GM21717 (cell line): Measurements from ENCODE around the gene RRP12.
"Not testable (repeated sequence)": the region's sequence is repeated elsewhere in the genome, so short reads cannot be mapped to it uniquely, and the experiment has no call there.

Experiments
- ATAC-seq: cut with Tn5 transposase; IDR thresholded peaks from one replicate; pipeline ENCODE4 v1.9.1; 2021; ENCODE audit warnings: mild to moderate bottlenecking, moderate library complexity; ENCODE audit not compliant: unreplicated experiment

The RRP12 gene

DNA sequence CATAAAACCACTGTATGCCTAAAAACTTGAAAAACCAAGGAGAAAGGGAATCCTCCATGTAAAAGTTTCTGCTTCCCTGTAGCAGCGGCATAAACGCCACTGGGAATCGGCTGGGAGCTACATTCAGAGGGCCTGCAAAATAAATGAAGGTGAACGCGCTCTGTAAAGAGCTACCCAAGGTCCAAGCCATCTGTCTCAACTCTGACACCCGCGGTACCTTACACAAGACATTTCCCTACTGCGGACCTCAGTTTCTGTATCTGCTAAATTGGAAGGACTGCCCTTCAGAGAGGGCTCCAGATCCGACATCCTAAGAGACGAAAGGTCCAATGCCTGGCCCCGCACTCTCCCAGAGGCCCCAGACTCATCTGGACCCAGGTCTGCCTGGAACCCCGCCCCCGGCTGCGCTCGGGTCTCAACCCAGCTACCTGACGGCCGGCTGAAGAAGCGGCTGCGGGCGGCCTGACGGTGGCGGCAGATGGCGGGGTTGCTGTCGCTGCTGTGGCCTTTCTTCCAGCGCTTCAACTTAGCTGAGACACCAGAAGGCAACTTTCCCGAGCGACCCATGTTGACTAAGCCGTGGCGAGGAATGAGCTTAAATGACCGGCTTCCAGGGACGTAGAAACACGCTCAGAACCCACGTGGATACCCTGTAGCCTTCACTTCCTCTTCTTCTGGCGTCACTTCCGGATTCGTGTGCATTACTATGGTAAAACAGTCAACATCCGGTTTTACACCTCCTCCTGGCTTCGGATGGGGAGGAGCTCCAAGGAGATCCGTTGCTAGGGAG lies at the start of gene RRP12:
RRP12 (minus strand) TSS at position 676 of the 790 bp plus-strand sequence; CDS start at position 567, 109 bp downstream.
- ATAC-seq: peak; percentile 95

DNA sequence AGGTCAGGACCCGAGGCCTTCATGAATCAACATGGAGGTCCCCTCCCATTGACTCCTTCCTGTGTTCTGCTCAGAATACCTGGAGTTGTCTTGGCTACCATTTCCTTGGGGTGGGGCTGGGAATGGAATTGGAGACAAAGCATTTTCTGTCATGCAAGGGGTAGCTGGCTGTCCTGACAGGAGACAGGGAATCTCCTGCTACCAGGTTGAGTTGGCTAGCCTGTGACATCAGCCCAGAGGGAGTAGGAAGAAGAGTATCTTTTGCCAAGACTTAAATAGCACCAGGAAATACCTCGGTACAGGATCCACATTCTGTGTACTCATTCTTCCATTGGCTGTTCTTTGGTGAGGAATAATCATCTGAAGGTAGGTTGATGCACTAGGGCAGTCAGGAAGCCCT lies 49.7 kb upstream of the RRP12 start:
- no peak for ATAC-seq

DNA sequence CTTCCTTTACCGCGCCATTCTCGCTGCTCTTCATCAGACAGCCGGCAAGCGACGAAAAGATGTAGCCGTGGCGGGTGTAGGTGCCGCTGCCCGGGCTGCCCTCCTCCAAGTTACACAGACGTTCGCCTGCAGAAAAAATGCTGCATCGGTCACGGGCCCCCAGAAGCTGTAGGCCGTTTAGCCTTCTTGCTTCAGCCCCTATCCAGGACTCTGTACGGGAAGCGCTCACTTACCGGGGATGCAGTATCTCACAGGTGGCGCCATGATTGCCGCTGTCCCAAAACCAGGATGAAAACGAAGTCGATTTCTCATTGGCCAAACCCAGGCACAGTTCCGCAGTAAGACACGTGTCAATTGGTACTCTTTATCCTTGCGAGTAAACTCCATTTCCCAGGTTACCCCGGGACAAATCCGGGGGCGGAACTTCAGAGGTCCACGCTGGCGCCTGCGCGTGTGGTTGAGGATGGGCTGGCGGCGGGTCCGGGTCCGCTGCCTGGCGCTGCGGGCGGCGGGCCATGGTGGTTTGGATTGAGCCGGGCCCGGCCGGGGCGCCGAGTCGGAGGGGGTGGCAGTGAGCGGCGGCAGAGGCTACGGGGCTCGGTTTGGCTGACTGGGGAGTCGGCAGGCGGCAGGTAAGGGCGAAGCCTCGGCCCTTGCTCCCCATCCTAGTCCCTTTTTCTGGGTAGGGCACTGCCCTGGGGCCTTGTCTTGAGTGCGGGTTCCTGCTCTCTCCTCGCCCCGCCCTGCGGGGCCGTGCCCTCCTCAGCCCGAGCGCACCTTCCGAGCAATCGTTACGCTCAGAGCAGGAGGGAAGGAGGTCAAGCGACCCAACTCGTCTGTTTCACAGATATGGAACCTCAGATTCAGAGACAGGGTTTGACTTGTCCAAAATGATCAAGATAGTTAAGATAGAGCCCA lies 44.8 kb upstream of the RRP12 start, which contains the start of the genes EXOSC1 and ZDHHC16:
EXOSC1 (minus strand) TSS at position 285 of the 918 bp plus-strand sequence; CDS start at position 264, 21 bp downstream.
ZDHHC16 (plus strand) TSS at position 454 of the 918 bp plus-strand sequence. CDS start 5,501 bp downstream, outside the sequence.
- ATAC-seq: peak; percentile 93

GRCh38 chr10:97445357-97445721 lies 44.2 kb upstream of the RRP12 start:
- no peak for ATAC-seq

DNA sequence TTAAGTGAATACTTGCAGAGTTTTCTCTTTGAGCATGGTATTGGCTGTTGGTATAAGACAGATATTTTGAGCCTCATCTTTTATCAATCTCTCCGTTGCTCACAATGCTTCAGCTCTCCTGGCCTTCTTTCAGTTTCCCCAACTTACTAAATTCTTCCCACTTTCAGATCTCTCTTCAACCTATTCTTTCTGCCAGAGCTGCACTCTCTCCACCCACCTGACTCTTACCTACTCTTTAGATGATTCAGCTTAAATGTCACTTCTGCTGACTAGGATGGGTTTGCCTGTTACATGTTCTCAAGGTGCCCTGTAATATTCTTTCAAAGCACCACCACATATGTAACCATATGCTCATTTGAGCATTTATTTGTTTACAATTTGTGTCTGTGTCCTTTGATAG lies 43.1 kb upstream of the RRP12 start:
- no peak for ATAC-seq

DNA sequence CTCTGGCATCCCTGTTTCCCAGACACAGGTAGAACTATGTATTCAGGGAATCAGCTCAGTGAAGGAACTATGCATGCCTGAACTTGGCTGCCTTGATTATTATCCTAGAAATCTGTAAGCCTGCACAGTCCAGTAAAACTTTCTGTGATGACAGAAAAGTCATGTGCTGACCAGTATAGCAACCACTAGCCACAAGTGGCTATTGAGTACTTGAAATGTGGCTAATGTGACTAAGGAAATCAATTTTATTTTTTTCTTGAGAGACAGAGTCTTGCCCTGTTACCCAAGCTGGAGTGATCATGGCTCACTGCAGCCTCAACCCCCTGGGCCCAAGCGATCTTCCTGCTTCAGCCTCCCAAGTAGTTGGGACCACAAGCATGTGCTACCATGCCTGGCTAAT lies 41.1 kb upstream of the RRP12 start:
- ATAC-seq: no peak

DNA sequence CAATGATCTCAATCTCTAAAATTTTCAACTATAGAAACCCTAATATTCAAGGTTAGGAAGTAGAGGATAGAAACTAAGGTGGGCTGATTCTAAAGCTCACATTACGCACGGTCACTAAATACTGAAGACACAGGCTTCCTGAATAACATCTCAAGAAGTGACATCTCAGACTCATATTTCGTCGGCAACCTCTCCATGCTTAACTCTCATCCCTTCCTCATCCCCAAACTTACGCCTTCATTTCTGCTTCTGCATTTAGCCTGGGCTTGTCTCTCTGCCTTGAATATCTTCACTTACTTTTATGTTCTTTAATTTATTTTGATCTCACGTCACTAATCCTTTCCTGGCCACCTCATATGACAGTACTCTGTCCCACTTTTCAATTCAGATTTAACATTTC lies 34.1 kb upstream of the RRP12 start:
- no peak for ATAC-seq

GRCh38 chr10:97434557-97434956 lies 33.4 kb upstream of the RRP12 start:
- no peak for ATAC-seq

DNA sequence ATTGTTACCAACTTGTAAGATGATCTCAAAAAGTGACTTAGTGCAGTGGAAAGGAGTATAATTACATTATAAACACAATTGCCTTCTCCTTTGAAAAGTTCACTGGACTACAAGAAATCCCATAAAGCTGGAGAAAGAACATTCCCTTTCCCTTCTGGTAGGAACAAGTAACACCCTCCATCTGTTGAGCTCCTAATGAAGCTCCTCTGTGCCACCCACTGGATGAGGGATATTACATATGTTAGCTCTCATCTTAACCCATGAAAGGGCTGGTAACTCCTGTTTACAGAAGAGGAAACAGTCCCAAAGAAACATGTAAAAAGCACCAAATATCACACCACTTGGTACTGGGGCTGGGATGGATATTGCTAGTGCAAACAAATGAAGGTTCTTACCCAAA lies 32.9 kb upstream of the RRP12 start:
- ATAC-seq: no peak

GRCh38 chr10:97428572-97428981 lies 27.4 kb upstream of the RRP12 start:
- ATAC-seq: no peak

- no peak for ATAC-seq
Measured at GRCh38 chr10:97427571-97428179, 26.5 kb upstream of the RRP12 start.

DNA sequence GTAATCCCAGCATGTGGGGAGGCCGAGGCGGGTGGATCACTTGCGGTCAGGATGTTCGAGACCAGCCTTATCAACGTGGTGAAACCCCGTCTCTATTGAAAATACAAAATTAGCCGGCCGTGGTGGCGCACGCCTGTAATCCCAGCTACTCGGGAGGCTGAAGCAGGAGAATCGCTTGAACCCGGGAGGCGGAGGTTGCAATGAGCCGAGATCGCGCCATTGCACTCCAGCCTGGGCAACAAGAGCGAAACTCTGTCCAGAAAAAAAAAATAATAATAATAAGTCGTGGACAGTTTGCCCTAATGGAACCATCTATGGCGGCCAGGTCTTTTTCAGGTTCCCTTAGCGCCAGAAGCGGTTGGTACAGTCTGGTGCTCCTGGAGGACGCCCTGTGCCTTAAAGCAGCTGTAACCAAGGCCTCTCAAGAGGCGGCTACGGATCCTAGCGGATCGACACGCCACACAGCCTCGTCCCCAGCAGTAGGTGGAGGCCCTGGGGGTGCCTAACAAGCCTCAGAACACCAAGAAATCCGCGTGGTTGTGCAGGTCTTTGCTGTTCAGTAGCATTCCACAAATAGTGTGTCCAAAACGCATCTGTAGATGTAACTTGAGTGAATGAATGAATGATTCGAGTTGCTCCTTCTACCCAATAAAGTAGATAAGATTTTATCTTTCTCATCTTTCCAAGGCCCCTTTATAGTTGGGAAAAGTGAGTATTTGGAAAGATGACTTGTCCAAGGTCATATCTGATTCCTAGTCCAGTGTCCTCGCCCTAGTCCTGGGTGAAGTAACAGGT lies 25.8 kb upstream of the RRP12 start:
- no peak for ATAC-seq

DNA sequence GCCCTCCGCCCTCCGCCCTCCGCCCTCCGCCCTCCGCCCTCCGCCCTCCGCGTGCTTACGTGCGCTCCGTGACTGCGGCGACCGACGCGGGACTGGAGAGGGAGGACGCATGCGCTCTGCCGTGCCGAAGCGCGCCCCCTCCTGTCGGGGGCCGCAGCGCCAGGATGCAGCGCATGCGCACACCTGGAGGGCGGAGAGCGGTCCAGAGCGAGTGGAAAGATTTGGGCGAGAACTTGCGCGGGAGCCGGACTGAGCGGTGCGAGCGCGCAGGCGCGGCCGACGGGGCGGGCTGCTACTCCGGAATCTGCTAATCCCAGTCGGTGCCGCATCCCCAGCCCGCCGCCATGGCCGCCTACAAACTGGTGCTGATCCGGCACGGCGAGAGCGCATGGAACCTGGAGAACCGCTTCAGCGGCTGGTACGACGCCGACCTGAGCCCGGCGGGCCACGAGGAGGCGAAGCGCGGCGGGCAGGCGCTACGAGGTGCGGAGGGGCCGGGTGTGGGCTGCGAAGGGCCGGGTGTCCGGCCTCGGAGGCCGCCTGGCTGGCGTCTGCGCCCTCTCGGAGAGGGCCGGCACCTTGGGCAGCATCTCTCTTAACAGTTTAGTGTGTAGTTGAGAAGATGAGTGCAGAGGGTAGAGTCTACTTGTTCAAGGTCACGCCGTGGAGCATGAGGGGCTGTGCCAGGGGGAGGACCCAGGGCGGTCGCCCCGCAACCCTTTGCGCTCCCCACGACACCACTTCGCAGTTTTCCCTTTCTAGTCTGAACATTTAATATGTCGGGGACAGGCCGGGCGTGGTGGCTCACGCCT lies 25.0 kb upstream of the RRP12 start, which contains the start of gene PGAM1:
PGAM1 (plus strand) TSS at position 228 of the 812 bp plus-strand sequence; CDS start at position 345, 117 bp downstream.
- peak; percentile 75 for ATAC-seq

GRCh38 chr10:97423757-97424098 lies 22.6 kb upstream of the RRP12 start:
- not testable (repeated sequence) for ATAC-seq

DNA sequence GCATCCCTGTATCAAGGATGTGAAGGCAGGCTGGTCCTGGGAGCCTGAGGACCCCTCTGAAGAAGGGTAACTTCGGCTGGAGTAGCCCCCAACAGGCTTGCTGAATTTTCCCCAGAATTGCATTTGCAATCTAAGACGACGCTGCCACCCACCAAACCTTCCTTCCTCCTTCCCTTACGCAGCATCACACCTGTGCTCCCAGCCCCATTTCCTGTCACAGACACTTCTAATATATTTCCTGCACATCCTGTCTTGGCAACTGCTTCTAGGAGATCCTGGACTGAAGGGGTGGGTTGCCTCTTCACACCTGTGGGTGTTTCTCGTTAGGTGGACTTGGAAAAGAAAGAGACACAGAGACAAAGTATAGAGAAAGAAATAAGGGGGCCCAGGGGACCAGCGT lies 15.4 kb upstream of the RRP12 start:
- no peak for ATAC-seq

DNA sequence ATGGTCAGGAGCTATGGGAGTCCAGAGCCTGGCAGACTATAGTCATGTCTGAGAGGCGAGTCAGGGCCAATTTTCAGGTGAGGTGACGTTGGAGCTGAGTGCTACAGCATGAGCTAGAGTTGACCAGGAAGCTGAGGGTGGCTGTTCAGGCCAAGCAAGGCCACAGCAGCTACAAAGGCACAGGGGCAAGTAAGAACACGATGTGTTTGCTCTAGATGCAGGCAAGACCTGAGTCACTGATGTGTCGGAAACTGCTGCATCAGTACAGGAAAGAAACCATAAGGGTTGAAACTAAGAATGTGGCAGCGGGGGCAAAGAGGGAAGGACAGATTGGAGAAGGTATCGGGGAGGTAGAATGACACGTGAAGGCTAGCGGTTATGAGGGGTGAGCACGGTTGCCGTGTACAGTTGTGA lies 11.8 kb upstream of the RRP12 start:
- no peak for ATAC-seq

- ATAC-seq: no peak
Measured at GRCh38 chr10:97411406-97411805, 10.3 kb upstream of the RRP12 start.

- ATAC-seq: no peak
Measured at GRCh38 chr10:97408496-97408992, 7.4 kb upstream of the RRP12 start.

DNA sequence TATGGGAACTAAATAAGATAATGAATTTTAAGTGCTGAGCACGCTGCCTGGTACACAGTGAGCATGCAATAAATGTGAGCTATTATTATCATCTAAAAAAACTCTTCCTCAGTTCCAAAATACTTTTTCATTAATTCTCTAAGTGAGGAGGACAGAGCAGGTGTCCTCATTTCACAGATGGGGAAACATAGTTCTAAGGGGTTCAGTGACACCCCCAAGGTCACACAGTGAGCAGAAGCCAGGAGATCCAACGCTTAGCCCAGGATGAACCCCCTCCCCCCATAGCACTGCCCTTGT lies 6.8 kb upstream of the RRP12 start:
- no peak for ATAC-seq
